ENCODE measurements around the gene ASH1L. TPM values are rescaled to one million over a fixed set of nuclear protein-coding genes. Genes with fewer than 3 reads are reported as not detected.

The ASH1L gene
- total and polyA plus RNA-seq, 9 of the 15 experiments (the other 6 are each of a cell fraction or from before 2014, with no cell fraction given), result 2.0 to 23.3 (median 14.6) TPM

DNA sequence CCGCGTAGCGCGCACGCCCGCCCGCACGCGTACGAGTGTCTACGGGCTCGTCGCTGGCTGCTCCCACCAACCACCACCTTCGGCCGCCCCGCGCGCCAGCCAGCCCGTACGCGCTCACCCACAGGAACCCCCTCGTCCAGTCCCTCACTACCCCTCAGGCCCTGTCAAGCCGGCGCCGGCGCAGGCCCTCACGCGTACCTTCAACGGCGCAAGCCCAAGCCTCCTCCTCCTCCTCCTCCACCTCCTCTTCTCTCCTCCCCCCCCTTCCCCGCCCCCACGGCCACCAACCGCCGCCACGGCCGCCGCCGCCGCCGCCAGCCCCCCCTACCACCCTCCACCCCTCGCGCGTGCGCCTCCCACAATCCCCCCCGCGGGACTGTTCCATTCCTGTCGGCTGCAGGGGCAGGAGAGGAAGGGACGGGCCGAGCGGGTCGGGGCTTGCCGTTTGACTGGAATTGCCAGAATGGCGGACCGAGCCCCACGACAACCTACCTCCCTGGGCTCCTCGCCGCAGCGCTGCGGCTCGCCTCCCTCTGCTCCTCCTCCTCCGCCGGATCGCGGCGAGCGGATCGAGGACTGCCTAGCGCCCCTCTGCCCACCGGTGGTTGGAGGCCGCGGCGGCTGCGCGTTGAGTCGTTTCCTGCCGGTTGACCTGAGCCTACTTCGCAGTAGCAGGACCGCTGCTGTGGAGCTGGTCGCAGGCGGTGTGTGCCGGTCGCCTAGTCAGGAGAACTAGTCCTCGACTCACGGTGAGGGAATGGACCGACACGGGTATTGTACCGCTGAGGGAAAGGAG is at the start of gene ASH1L (continued):
- TF ChIP-seq ZFP36 (IDR thresholded peaks at IDR 0.05; ENCODE audit: low read depth, low read length, partially characterized antibody) (no peak), TBL1XR1 (IDR thresholded peaks at IDR 0.05; ENCODE audit: low read length in 2 of 2) (0 out of 4 replicates have a peak, but pooled peaks of 1 of the 2 experiments have one; percentile 27), ZNF232 (CRISPR knock-in tag; IDR thresholded peaks at IDR 0.05) (peak; percentile 83; the same call in 1 of the 2 replicates), ZNF695 (CRISPR knock-in tag; IDR thresholded peaks at IDR 0.05) (no peak), KLF6 (CRISPR knock-in tag; IDR thresholded peaks at IDR 0.05; ENCODE audit: borderline replicate concordance) (no peak; the same call in 1 of the 2 replicates), ZNF24 (IDR thresholded peaks at IDR 0.05) (no peak), HBP1 (CRISPR knock-in tag; IDR thresholded peaks at IDR 0.05) (peak; percentile 49; the same call in 1 of the 2 replicates), HIVEP1 (CRISPR knock-in tag; IDR thresholded peaks at IDR 0.05) (0 out of 2 replicates have a peak, but pooled peaks have one; percentile 62), FOXJ3 (CRISPR knock-in tag; IDR thresholded peaks at IDR 0.05) (no peak), ATF6 (CRISPR knock-in tag; IDR thresholded peaks at IDR 0.05) (0 out of 2 replicates have a peak, but pooled peaks have one; percentile 53), MYNN (IDR thresholded peaks at IDR 0.05) (peak; percentile 32; the same call in 1 of the 2 replicates), MYNN (CRISPR knock-in tag; IDR thresholded peaks at IDR 0.05) (no peak), SMARCC2 (IDR thresholded peaks at IDR 0.05; ENCODE audit: low read depth) (no peak), OTX1 (CRISPR knock-in tag; IDR thresholded peaks at IDR 0.05) (peak; percentile 89), SREBF1 (IDR thresholded peaks at IDR 0.05; ENCODE audit: borderline replicate concordance, low read depth, low read length) (0 out of 2 replicates have a peak, but pooled peaks have one; percentile 73), MAFG (tag; conservative IDR thresholded peaks at IDR 0.05) (no peak), NELFE (IDR thresholded peaks at IDR 0.05; ENCODE audit: insufficient read depth, insufficient read length) (no peak), ZBTB2 (IDR thresholded peaks at IDR 0.05) (peak; percentile 82), TAF15 (IDR thresholded peaks at IDR 0.05; ENCODE audit: low read depth, low read length) (no peak)
- TF ChIP-seq, protein P1, sequence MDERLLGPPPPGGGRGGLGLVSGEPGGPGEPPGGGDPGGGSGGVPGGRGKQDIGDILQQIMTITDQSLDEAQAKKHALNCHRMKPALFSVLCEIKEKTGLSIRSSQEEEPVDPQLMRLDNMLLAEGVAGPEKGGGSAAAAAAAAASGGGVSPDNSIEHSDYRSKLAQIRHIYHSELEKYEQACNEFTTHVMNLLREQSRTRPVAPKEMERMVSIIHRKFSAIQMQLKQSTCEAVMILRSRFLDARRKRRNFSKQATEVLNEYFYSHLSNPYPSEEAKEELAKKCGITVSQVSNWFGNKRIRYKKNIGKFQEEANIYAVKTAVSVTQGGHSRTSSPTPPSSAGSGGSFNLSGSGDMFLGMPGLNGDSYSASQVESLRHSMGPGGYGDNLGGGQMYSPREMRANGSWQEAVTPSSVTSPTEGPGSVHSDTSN (CRISPR knock-in tag; IDR thresholded peaks at IDR 0.05; ENCODE audit: low read depth), result 0 out of 2 replicates have a peak, but pooled peaks have one; percentile 8
- TF ChIP-seq, protein P1 (tag; conservative IDR thresholded peaks at IDR 0.05; ENCODE audit: low read depth), result no peak
